ENCODE results near the gene CNGA3.

GRCh38 chr2:98382086-98382485 lies 35.8 kb downstream of the CNGA3 start:
- TF ChIP-seq SRF (IDR thresholded peaks at IDR 0.05; ENCODE audit: low read depth in 2 of 2, low read length in 2 of 2) (no peak), RBBP5 (conservative IDR thresholded peaks at IDR 0.05) (no peak), MXI1 (IDR thresholded peaks at IDR 0.05; ENCODE audit: low read depth, low read length) (no peak), CTCF (IDR thresholded peaks at IDR 0.05 in 2 of 3, conservative IDR thresholded peaks at IDR 0.05 in 1 of 3; ENCODE audit: control insufficient read depth in 2 of 3, extremely low read depth in 1 of 3, insufficient read depth in 1 of 3, low read depth in 3 of 3, low read length in 3 of 3) (no peak), CHD1 (IDR thresholded peaks at IDR 0.05; ENCODE audit: low read depth, low read length) (no peak), EZH2 (IDR thresholded peaks at IDR 0.05; ENCODE audit: borderline replicate concordance, control insufficient read depth, low read depth, low read length) (no peak), IRF5 (IDR thresholded peaks at IDR 0.05; ENCODE audit: borderline replicate concordance) (no peak), POLR2A (IDR thresholded peaks at IDR 0.05; ENCODE audit: low read depth, low read length) (no peak), ASH2L (IDR thresholded peaks at IDR 0.05; ENCODE audit: borderline replicate concordance, low read depth) (no peak), TARDBP (IDR thresholded peaks at IDR 0.05; ENCODE audit: borderline replicate concordance) (no peak), EP300 (IDR thresholded peaks at IDR 0.05; ENCODE audit: borderline replicate concordance in 1 of 2, control insufficient read depth in 1 of 2, low read depth in 2 of 2, low read length in 2 of 2) (no peak), FOXK2 (IDR thresholded peaks at IDR 0.05) (no peak)
- TF ChIP-seq, protein P1, sequence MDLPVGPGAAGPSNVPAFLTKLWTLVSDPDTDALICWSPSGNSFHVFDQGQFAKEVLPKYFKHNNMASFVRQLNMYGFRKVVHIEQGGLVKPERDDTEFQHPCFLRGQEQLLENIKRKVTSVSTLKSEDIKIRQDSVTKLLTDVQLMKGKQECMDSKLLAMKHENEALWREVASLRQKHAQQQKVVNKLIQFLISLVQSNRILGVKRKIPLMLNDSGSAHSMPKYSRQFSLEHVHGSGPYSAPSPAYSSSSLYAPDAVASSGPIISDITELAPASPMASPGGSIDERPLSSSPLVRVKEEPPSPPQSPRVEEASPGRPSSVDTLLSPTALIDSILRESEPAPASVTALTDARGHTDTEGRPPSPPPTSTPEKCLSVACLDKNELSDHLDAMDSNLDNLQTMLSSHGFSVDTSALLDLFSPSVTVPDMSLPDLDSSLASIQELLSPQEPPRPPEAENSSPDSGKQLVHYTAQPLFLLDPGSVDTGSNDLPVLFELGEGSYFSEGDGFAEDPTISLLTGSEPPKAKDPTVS (IDR thresholded peaks at IDR 0.05; ENCODE audit: low read depth, low read length) = no peak
- TF ChIP-seq, protein P2, sequence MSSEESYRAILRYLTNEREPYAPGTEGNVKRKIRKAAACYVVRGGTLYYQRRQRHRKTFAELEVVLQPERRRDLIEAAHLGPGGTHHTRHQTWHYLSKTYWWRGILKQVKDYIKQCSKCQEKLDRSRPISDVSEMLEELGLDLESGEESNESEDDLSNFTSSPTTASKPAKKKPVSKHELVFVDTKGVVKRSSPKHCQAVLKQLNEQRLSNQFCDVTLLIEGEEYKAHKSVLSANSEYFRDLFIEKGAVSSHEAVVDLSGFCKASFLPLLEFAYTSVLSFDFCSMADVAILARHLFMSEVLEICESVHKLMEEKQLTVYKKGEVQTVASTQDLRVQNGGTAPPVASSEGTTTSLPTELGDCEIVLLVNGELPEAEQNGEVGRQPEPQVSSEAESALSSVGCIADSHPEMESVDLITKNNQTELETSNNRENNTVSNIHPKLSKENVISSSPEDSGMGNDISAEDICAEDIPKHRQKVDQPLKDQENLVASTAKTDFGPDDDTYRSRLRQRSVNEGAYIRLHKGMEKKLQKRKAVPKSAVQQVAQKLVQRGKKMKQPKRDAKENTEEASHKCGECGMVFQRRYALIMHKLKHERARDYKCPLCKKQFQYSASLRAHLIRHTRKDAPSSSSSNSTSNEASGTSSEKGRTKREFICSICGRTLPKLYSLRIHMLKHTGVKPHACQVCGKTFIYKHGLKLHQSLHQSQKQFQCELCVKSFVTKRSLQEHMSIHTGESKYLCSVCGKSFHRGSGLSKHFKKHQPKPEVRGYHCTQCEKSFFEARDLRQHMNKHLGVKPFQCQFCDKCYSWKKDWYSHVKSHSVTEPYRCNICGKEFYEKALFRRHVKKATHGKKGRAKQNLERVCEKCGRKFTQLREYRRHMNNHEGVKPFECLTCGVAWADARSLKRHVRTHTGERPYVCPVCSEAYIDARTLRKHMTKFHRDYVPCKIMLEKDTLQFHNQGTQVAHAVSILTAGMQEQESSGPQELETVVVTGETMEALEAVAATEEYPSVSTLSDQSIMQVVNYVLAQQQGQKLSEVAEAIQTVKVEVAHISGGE (CRISPR knock-in tag; IDR thresholded peaks at IDR 0.05) = no peak
